Left ventricle myocardium inferior (tissue), 1 donor: ENCODE results near the gene ABCA7. TPM values are rescaled to one million over a fixed set of nuclear protein-coding genes. Genes with fewer than 3 reads are reported as not detected.

Experiments
- DNase-seq: peaks from one replicate; pipeline ENCODE4 v3.0.0-alpha.2; 2020
- H3K27ac ChIP-seq: fragments of 200-600 bp; replicated peaks from 2 replicates; pipeline ENCODE4 v1.8.0; 2021
- H3K27me3 ChIP-seq: fragments of 200-600 bp; 2 replicates; pipeline ENCODE4 v1.8.0; 2021; ENCODE audit warnings: low read depth
- H3K36me3 ChIP-seq: fragments of 200-600 bp; 2 replicates; pipeline ENCODE4 v1.8.0; 2021
- H3K4me1 ChIP-seq: fragments of 200-600 bp; 2 replicates; pipeline ENCODE4 v1.8.0; 2021
- H3K4me3 ChIP-seq: fragments of 200-600 bp; 2 replicates; pipeline ENCODE4 v1.8.0; 2021; ENCODE audit warnings: mild to moderate bottlenecking, moderate library complexity
- H3K9me3 ChIP-seq: fragments of 200-600 bp; replicated peaks from 2 replicates; pipeline ENCODE4 v1.8.0; 2021
- CTCF ChIP-seq: fragments of 200-600 bp; IDR thresholded peaks from 2 replicates; pipeline ENCODE4 v1.8.0; 2021; ENCODE audit warnings: antibody characterized with exemption, mild to moderate bottlenecking, borderline replicate concordance
- intact Hi-C: fragments of 100-400 bp; cut with micrococcal nuclease; formaldehyde crosslinking; loops from one replicate; pipeline ENCODE4 v1.11.0; 2022
- total RNA-seq: library from RNA; stranded (reverse); fragmentation: NEBNext Ultra II Directional; extraction: Animal tissue kit (Norgen Biotek cat#: 25700); gene quantifications from one replicate; pipeline ENCODE4 v1.2.1, GENCODE V29; 2021
- donor health status: DM: no; HTN: yes; CAD: no; lungs with severe emphysema.

The ABCA7 gene
- total RNA-seq, 1 donor from 2014 or later = 9.3 TPM

GRCh38 chr19:1009041-1009980, 30.6 kb upstream of the ABCA7 start:
- intact Hi-C loops = no loop called here
- no peak overlapping the region for H3K4me3 ChIP-seq
- H3K36me3 ChIP-seq = peaks cover 55% of the 10 kb centered on the region
- no peaks in the 10 kb centered on the region for H3K9me3 ChIP-seq
- no peak overlapping the region for H3K27ac ChIP-seq
- no peaks in the 10 kb centered on the region for H3K27me3 ChIP-seq
- no peak for TF ChIP-seq CTCF
- peaks cover 16% of the 10 kb centered on the region for H3K4me1 ChIP-seq
- no peak for DNase-seq

- Histone ChIP-seq H3K4me1 (peaks cover 23% of the 10 kb centered on the region), H3K4me3 (no peak overlapping the region), H3K36me3 (peaks cover 56% of the 10 kb centered on the region), H3K27me3 (no peaks in the 10 kb centered on the region), H3K27ac (no peak overlapping the region), H3K9me3 (no peaks in the 10 kb centered on the region)
- intact Hi-C loops = no loop called here
- TF ChIP-seq CTCF = no peak
- DNase-seq = no peak
These were observed 29.8 kb upstream of the ABCA7 start for GRCh38 chr19:1009981-1010538.

GRCh38 chr19:1010586-1011510, 29.1 kb upstream of the ABCA7 start:
- Histone ChIP-seq H3K27ac (no peak overlapping the region), H3K4me1 (peaks cover 31% of the 10 kb centered on the region), H3K4me3 (no peak overlapping the region), H3K36me3 (peaks cover 56% of the 10 kb centered on the region), H3K9me3 (no peaks in the 10 kb centered on the region), H3K27me3 (no peaks in the 10 kb centered on the region)
- TF ChIP-seq CTCF = no peak
- intact Hi-C loops = no loop called here
- no peak for DNase-seq

GRCh38 chr19:1011831-1012333, 28.0 kb upstream of the ABCA7 start:
- H3K27me3 ChIP-seq = no peaks in the 10 kb centered on the region
- peaks cover 56% of the 10 kb centered on the region for H3K36me3 ChIP-seq
- no peak overlapping the region for H3K4me3 ChIP-seq
- DNase-seq = no peak
- intact Hi-C loops = no loop called here
- no peak overlapping the region for H3K27ac ChIP-seq
- no peaks in the 10 kb centered on the region for H3K9me3 ChIP-seq
- TF ChIP-seq CTCF = no peak
- H3K4me1 ChIP-seq = peaks cover 41% of the 10 kb centered on the region

- DNase-seq = peak; percentile 15
- H3K4me1 ChIP-seq = peaks cover 46% of the 10 kb centered on the region
- no peak for TF ChIP-seq CTCF
- peaks cover 56% of the 10 kb centered on the region for H3K36me3 ChIP-seq
- no peaks in the 10 kb centered on the region for H3K27me3 ChIP-seq
- no peaks in the 10 kb centered on the region for H3K9me3 ChIP-seq
- H3K27ac ChIP-seq = no peak overlapping the region
- intact Hi-C loops = no loop called here
- H3K4me3 ChIP-seq = no peak overlapping the region
These were observed 27.6 kb upstream of the ABCA7 start for GRCh38 chr19:1012334-1012733.
